Fibroblast of peridontal ligament (primary cell): ENCODE data around the gene QSOX1.
A peak's percentile ranks its signal among the peaks of the same experiment; 100 is the strongest.

Experiments
- DNase-seq: peaks from one replicate; pipeline ENCODE4 v3.0.0-alpha.2; 2010; ENCODE audit errors: extremely low read depth

QSOX1 gene

GRCh38 chr1:180250883-180251509 is 96.3 kb downstream of the QSOX1 start:
- DNase-seq: no peak

- DNase-seq: no peak
Measured at GRCh38 chr1:180251526-180252305, 97.0 kb downstream of the QSOX1 start.

GRCh38 chr1:180252638-180253536 is 98.2 kb downstream of the QSOX1 start:
- DNase-seq: peak; percentile 69
